Esophagus muscularis mucosa (tissue), 4 donors: ENCODE measurements around the gene SLC6A16.

Experiments used
- CTCF ChIP-seq, 3 experiments: fragments of 200-600 bp in 2 of 3; fragments of 450-650 bp in 1 of 3; sonication (generic) in 2 of 3; IDR thresholded peaks; one replicate each; pipeline ENCODE4 v1.5.1; 2017 to 2019; ENCODE audit warnings: antibody characterized with exemption in 3 of 3, mild to moderate bottlenecking in 2 of 3, moderate library complexity in 1 of 3
- EP300 ChIP-seq: sonication (generic); formaldehyde crosslinking; IDR thresholded peaks from one replicate; pipeline ENCODE4 v1.6.1; 2017; ENCODE audit warnings: antibody characterized with exemption
- POLR2A ChIP-seq: fragments of 450-650 bp; IDR thresholded peaks from one replicate; pipeline ENCODE4 v1.6.1; 2017; ENCODE audit warnings: antibody characterized with exemption, moderate library complexity, mild to moderate bottlenecking, low read depth

- peak; percentile 54 to 74 (median 67) for TF ChIP-seq CTCF (IDR thresholded peaks at IDR 0.05)
- no peak for TF ChIP-seq EP300
- no peak for TF ChIP-seq POLR2A
Observed at GRCh38 chr19:49301165-49301865, 23.7 kb downstream of the SLC6A16 start.
